ENCODE measurements around the gene NEUROG1.

The NEUROG1 gene

GRCh38 chr5:135561266-135561665, 25.5 kb upstream of the NEUROG1 start:
- DNase-seq = no peak

- DNase-seq = peak; percentile 52
These were observed 25.1 kb upstream of the NEUROG1 start for GRCh38 chr5:135560858-135561257.

- no peak for DNase-seq
These were observed 23.6 kb upstream of the NEUROG1 start for GRCh38 chr5:135559354-135559753.

GRCh38 chr5:135557076-135557838, 21.5 kb upstream of the NEUROG1 start:
- DNase-seq = no peak

GRCh38 chr5:135556620-135557019, 20.9 kb upstream of the NEUROG1 start:
- no peak for DNase-seq

GRCh38 chr5:135555530-135555929, 19.8 kb upstream of the NEUROG1 start:
- no peak for DNase-seq

- no peak for DNase-seq
These were observed 18.1 kb upstream of the NEUROG1 start for GRCh38 chr5:135553688-135554462.

GRCh38 chr5:135551593-135552447, 16.1 kb upstream of the NEUROG1 start:
- DNase-seq = peak; percentile 29

GRCh38 chr5:135549413-135549812, 13.6 kb upstream of the NEUROG1 start:
- DNase-seq = no peak

GRCh38 chr5:135547590-135548254, 12.0 kb upstream of the NEUROG1 start:
- no peak for DNase-seq

GRCh38 chr5:135546912-135547311, 11.1 kb upstream of the NEUROG1 start:
- no peak for DNase-seq

- no peak for DNase-seq
These were observed 10.3 kb upstream of the NEUROG1 start for GRCh38 chr5:135546101-135546500.

GRCh38 chr5:135545099-135545498, 9.3 kb upstream of the NEUROG1 start:
- DNase-seq = no peak

- DNase-seq = no peak
These were observed 7.9 kb upstream of the NEUROG1 start for GRCh38 chr5:135543485-135544304.

GRCh38 chr5:135543001-135543484, 7.3 kb upstream of the NEUROG1 start:
- DNase-seq = no peak

GRCh38 chr5:135541807-135542502, 6.2 kb upstream of the NEUROG1 start:
- DNase-seq = no peak

GRCh38 chr5:135539430-135540005, 3.8 kb upstream of the NEUROG1 start:
- no peak for DNase-seq

GRCh38 chr5:135538261-135538660, 2.5 kb upstream of the NEUROG1 start:
- no peak for DNase-seq

- DNase-seq = no peak
These were observed 2.0 kb upstream of the NEUROG1 start for GRCh38 chr5:135537745-135538144.

GRCh38 chr5:135537271-135537670, 1.5 kb upstream of the NEUROG1 start:
- no peak for DNase-seq

- DNase-seq = no peak
These were observed 344 bp downstream of the NEUROG1 start for GRCh38 chr5:135535420-135535819.

All from activated CD4-positive, alpha-beta T cell treated with anti-CD3 and anti-CD28 coated beads, Interleukin-2, amount 50 U/mL, for 1 hour (primary cell).